ENCODE results near the gene ECT2L.
"Not testable (repeated sequence)": the region's sequence is repeated elsewhere in the genome, so short reads cannot be mapped to it uniquely, and the experiment has no call there.

The ECT2L gene

DNA sequence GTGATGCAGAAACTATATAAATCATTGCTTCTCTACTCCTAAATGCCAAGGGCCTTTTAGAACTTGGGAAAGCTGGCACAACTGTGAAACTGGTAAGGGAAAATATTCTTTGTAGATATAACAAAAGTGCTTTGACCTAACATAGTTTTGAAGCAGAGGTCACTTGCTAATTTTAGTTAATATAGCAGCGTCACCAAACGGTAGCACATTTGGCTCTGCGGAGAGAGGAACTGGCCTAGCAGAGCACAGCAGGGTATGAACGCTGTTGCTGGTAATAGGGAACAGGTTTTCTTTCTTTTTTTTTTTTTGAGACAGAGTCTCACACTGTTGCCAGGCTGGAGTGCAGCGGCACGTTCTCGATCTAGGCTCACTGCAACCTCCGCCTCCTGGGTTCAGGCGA lies 67.4 kb downstream of the ECT2L start:
- no peak for DNase-seq

DNA sequence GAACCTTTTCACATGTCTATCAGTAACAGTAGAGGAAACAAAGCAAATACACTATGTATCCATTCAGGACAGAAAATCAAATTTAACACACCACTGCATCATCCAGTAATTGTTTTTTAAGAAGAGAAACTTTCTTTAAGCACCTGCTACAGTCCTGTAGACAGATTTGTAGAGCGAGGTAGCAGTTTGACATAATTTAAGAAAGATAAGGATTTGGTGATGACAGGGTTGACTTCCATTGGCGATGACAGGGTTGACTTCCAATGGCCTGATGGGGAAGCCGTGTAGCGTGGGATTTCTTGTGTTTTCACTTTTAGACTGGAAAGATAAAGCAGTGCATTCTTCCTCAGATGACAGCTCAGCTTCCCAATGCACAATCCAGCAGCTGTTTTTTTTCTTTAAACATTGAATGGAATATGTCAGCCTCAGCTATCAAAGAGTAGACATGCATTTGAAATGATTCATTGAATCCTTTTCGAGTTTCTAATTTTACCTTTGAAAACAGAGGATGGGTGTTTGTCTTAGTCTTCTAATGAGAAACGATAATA lies 68.5 kb downstream of the ECT2L start:
- no peak for DNase-seq

DNA sequence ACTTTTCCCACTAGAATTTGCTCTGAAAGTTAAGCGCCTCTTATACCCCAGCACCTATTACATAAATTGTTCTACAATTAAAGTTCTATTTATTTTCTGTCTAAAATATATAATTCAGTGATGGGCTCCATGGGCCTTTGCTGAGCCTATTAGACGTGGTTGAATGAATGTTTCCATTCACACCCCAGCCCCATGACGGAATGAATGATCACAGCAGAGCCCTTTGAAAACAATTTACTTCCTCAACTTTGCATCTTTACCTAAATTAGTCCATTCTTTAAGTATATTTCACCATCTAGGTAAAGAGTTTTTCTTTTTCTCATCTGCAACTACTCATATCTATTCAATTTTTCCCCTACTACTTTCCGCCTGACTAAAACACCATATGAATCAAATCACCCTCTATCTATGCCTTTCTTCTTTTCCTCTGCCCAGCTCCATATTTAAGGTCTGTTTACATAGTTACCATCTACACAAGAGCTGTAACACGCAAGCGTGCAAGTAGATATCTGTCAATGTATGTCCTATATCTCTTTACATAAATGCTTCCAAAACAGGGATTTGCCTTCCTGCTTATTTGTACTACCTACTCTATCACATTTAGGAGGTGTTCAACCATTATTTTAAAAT lies 69.7 kb downstream of the ECT2L start:
- no peak for DNase-seq

- DNase-seq: no peak
These were observed 72.3 kb downstream of the ECT2L start for GRCh38 chr6:138868181-138868580.

- no peak for DNase-seq
These were observed 73.5 kb downstream of the ECT2L start for GRCh38 chr6:138869398-138869797.

GRCh38 chr6:138873191-138873590 lies 77.3 kb downstream of the ECT2L start:
- no peak for DNase-seq

DNA sequence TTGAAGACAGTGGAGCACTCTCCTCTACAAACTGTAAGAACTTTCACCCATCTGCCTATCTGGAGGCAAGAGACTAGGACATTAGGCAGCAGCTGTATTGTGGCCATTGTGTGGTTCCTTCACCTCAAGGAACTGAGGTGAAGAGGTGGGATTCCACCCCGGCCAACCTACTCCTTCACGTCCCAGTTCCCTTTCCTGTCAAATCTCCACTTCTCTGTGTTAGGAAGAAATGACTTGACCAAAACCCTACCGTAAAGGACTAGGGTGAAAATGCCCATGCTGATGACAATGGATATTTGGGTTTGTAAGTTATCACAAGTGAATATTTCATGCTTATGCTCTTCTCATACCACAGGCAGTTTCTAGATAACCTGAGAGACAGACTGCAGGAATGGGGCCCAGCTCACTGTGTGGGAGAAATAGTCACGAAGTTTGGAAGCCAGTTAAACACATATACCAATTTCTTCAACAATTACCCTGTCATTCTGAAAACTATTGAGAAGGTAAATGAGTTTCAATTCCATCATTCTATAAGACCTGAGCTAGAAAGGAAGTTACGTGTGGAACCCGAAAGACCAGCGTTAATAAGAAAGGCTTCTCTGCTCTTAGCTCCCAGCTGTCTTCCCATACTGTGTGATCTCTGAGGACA lies 86.6 kb downstream of the ECT2L start:
- DNase-seq: no peak

- DNase-seq: no peak
These were observed 89.4 kb downstream of the ECT2L start for GRCh38 chr6:138885156-138885819.

DNA sequence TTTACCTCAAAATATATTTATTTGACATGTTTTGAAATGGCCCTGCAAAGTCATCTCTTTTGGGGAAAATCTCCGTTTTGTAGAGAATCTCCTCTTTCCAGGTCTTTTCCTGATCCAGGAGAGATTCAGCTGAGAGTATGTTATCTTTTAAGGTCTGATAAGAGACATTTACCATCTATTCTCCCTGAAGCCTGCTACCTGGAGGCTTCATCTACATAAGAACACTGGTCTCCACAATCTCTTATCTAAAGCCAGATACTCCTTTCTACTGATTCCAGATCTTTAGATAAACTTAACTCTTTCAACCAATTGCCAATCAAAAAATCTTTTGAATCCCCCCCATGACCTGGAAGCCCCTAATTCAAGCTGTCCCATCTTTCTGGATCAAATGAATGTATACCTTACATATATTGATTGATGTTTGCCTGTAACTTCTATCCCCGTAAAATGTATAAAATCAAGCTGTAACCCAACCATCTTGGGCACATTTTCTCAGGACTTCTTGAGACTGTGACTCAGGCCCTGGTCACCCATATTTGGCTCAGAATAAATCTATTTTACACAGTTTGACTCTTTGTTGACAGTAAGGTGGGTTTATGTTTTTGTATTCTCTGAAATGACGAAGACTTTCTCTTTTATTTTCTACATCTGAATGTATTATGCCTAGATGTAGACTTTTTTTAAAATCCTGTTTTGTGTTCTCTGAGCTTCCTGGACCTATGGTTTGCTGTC lies 95.5 kb downstream of the ECT2L start:
- DNase-seq: no peak

GRCh38 chr6:138896104-138896756 lies 100.3 kb downstream of the ECT2L start:
- DNase-seq: no peak

- DNase-seq: no peak
These were observed 101.1 kb downstream of the ECT2L start for GRCh38 chr6:138897031-138897430.

GRCh38 chr6:138907167-138907566 lies 111.3 kb downstream of the ECT2L start:
- DNase-seq: no peak

GRCh38 chr6:138909511-138909910 lies 113.6 kb downstream of the ECT2L start:
- DNase-seq: no peak

GRCh38 chr6:138909975-138910374 lies 114.1 kb downstream of the ECT2L start:
- no peak for DNase-seq

- no peak for DNase-seq
These were observed 116.4 kb downstream of the ECT2L start for GRCh38 chr6:138912308-138912707.

DNA sequence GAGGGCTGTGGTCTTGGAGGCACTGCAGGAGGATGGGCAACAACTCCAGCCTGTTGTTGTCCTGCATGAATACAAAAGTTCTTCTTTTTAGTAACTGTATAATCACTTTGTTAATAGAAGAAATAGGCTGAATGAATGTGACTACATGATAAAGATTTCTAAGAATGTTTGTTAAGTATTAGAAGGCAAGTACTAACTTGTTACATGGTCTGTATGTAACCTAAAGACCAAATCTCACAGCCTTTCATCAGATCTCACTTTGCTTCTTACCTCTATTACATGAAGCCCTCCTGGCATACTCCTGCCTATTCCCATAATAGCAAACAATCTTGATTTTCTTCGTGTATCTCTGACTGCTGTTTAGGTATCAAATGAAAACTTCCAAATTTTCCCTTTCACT lies 118.8 kb downstream of the ECT2L start:
- no peak for DNase-seq

DNA sequence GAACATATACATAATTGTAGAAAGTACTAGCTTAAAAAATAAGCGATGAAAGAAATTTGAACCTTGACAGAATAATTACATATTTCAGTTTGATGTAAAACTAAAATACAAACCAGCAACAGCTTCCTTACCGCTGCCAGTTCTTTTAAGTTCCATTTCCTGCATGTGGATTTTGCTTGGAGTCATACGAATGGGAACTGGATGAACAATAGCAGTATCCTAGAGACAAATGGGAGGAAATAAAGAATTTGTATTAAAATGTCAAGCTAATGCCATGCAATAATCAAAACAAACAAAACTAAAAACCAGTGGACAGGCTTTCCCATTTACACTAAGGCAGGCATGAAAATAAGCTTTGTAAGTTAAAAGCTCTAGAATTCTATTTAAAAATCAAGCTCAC lies 125.0 kb downstream of the ECT2L start:
- DNase-seq: no peak

- no peak for DNase-seq
These were observed 127.7 kb downstream of the ECT2L start for GRCh38 chr6:138923561-138923960.

DNA sequence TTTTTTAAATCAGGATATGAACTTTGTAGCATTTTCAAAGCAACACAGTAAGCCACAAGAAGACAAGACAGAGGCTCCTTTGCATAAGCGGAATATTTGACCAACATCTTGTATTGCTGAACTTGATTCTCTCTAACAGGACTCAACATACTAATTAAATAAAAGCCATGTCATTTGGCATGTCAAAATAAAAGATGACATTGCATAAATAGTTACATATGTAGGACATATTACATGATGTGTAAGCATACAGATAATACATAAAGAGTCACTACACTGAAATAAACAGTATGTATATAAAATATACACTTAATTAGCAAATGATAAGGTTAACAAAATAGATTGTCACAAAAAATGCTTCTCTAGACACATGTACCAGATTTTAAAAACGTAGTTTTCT lies 129.9 kb downstream of the ECT2L start:
- no peak for DNase-seq

GRCh38 chr6:138926579-138926978 lies 130.7 kb downstream of the ECT2L start:
- no peak for DNase-seq

GRCh38 chr6:138931660-138932059 lies 135.8 kb downstream of the ECT2L start:
- DNase-seq: no peak

DNA sequence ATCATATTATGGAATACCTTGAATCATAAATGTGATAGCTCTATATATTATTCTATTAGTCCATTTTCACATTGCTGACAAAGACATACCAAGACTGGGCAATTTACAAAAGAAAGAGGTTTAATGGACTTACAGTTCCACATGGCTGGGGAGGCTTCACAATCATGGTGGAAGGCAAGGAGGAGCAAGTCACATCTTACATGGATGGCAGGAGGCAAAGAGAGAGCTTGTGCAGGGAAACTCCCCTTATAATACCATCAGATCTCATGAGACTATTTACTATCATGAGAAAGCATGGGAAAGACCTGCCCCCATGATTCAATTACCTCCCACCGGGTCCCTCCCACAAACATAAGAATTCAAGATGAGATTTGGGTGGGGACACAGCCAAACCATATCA lies 141.0 kb downstream of the ECT2L start:
- DNase-seq: not testable (repeated sequence)

DNA sequence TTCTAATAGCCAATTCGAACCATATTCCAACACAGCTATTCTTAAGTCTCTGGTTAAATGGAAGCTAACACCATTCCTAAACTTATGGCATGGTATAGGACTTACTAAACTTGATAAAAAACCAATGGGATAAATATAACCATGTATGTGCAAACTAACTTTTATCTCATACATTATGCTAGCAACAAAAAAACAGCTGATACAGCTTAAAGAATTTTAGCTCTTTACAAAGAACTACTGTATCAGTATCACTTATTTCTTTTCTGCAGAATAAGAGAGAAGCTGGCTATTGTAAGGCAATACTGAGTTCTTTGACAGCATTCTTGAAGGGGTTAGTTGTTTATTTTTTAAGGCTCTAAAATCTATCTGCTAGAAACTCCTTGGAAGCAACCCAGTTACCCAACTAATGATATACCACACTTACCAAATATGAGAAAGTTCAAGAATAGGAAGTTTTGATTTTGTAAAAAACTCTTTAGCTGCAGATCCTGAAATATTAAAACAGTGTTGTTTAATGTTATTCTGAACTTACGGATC lies 147.3 kb downstream of the ECT2L start:
- DNase-seq: no peak

Measured in hematopoietic multipotent progenitor cell treated with erythropoietin and hydrocortisone succinate and interleukin-3 and kit ligand, for 6 days (in vitro differentiated cells).